Measurements from ENCODE around the gene PPP6R2. TPM values are rescaled to one million over a fixed set of nuclear protein-coding genes. Genes with fewer than 3 reads are reported as not detected.

The PPP6R2 gene
- total RNA-seq, 4 donors from 2014 or later: 65.7 to 103 (median 74.0) TPM

- Histone ChIP-seq H3K9me3 (no peaks in the 10 kb centered on the region), H3K4me3 (replicated peaks in 1 of 3) (no peak overlapping the region), H3K27me3 (no peaks in the 10 kb centered on the region), H3K4me1 (peaks cover 47 to 54% of the 10 kb centered on the region in 2 donors), H3K27ac (peak overlapping the region; percentile 58 to 89 (median 67)), H3K36me3 (peaks cover 0 to under 1% of the 10 kb centered on the region in 2 donors)
- TF ChIP-seq POLR2A (IDR thresholded peaks at IDR 0.05) (peak in 1 of 2 donors; percentile 15), CTCF (IDR thresholded peaks at IDR 0.05) (no peak)
- peak; percentile 51 to 64 for DNase-seq
- intact Hi-C loops (cut with DNase I): no loop called here
- WGBS, 2 donors: 57 to 70% methylated on average over 6 to 7 of the region's 7 CpGs
Measured at GRCh38 chr22:50308597-50308935, 34.6 kb upstream of the PPP6R2 start.

GRCh38 chr22:50308986-50309600 lies 34.0 kb upstream of the PPP6R2 start:
- Histone ChIP-seq H3K9me3 (no peaks in the 10 kb centered on the region), H3K4me3 (replicated peaks in 1 of 3) (no peak overlapping the region), H3K27ac (peak overlapping the region; percentile 58 to 89 (median 67)), H3K36me3 (no peaks in the 10 kb centered on the region), H3K27me3 (no peaks in the 10 kb centered on the region), H3K4me1 (peaks cover 42 to 52% of the 10 kb centered on the region in 2 donors)
- 40 to 59% methylated on average over 3 to 7 of the region's 9 CpGs for WGBS, 2 donors
- DNase-seq: peak in 1 of 2 donors; percentile 43
- TF ChIP-seq CTCF (IDR thresholded peaks at IDR 0.05) (no peak), POLR2A (IDR thresholded peaks at IDR 0.05) (no peak)
- intact Hi-C loops (cut with DNase I): no loop called here

- Histone ChIP-seq H3K36me3 (no peaks in the 10 kb centered on the region), H3K4me1 (peaks cover 38 to 52% of the 10 kb centered on the region in 2 donors), H3K9me3 (no peaks in the 10 kb centered on the region), H3K27ac (peak overlapping the region; percentile 58 to 89 (median 67)), H3K4me3 (replicated peaks in 1 of 3) (no peak overlapping the region), H3K27me3 (no peaks in the 10 kb centered on the region)
- 93 to 100% methylated on average over 1 to 5 of the region's 7 CpGs for WGBS, 2 donors
- TF ChIP-seq POLR2A (IDR thresholded peaks at IDR 0.05): no peak
- DNase-seq: no peak
- intact Hi-C loops (cut with DNase I): no loop called here
Measured at GRCh38 chr22:50309601-50309991, 33.5 kb upstream of the PPP6R2 start.

GRCh38 chr22:50310031-50310722 lies 33.0 kb upstream of the PPP6R2 start:
- peak in 4 of 6 experiments; percentile 16 to 59 (median 30) for TF ChIP-seq CTCF (IDR thresholded peaks at IDR 0.05)
- peak in 1 of 2 donors; percentile 36 for TF ChIP-seq POLR2A (IDR thresholded peaks at IDR 0.05)
- peak; percentile 96 to 97 for DNase-seq
- Histone ChIP-seq H3K27me3 (no peaks in the 10 kb centered on the region), H3K9me3 (no peaks in the 10 kb centered on the region), H3K27ac (peak overlapping the region; percentile 58 to 89 (median 72)), H3K4me3 (replicated peaks in 1 of 3) (no peak overlapping the region), H3K36me3 (no peaks in the 10 kb centered on the region), H3K4me1 (peaks cover 34 to 51% of the 10 kb centered on the region in 2 donors)
- intact Hi-C loops (cut with DNase I): loop anchor here (5.0 kb wide), 1 partner anchor 33 kb away; no protein-coding TSS in a partner anchor
- 57 to 59% methylated on average over 21 of the region's 21 CpGs for WGBS, 2 donors

GRCh38 chr22:50310949-50311444 lies 32.1 kb upstream of the PPP6R2 start:
- H3K36me3 ChIP-seq: no peaks in the 10 kb centered on the region
- TF ChIP-seq POLR2A (IDR thresholded peaks at IDR 0.05): no peak
- no peak for TF ChIP-seq CTCF (IDR thresholded peaks at IDR 0.05)
- peak overlapping the region; percentile 12 to 89 (median 72) for H3K27ac ChIP-seq
- no peak overlapping the region for H3K4me3 ChIP-seq (replicated peaks in 1 of 3)
- intact Hi-C loops (cut with DNase I): loop anchor here (5.0 kb wide), 1 partner anchor 34 kb away; no protein-coding TSS in a partner anchor
- H3K9me3 ChIP-seq: no peaks in the 10 kb centered on the region
- H3K4me1 ChIP-seq: peaks cover 28 to 45% of the 10 kb centered on the region in 2 donors
- no peak for DNase-seq
- H3K27me3 ChIP-seq: no peaks in the 10 kb centered on the region
- 91 to 96% methylated on average over 6 to 16 of the region's 16 CpGs for WGBS, 2 donors

Data from thyroid gland (tissue), 4 donors.